RWPE2 (cell line): ENCODE measurements around the gene WNT11.

Source experiments
- ATAC-seq: fragments of 200-7000 bp; cut with Tn5 transposase; 3 replicates; pipeline ENCODE4 v1.9.1; 2021; ENCODE audit warnings: low read depth
- DNase-seq: peaks from one replicate; pipeline ENCODE4 v3.0.0-alpha.2; 2020; ENCODE audit warnings: low spot score
- H3K27ac ChIP-seq: fragments of 450-650 bp; 2 replicates; pipeline ENCODE4 v1.5.1; 2017; ENCODE audit warnings: mild to moderate bottlenecking; ENCODE audit not compliant: poor library complexity, severe bottlenecking
- H3K27me3 ChIP-seq: fragments of 250-450 bp; sonication (Bioruptor Pico); 2 replicates; pipeline ENCODE4 v1.5.1; 2021; ENCODE audit warnings: mild to moderate bottlenecking, moderate library complexity; ENCODE audit not compliant: insufficient read depth, poor library complexity, severe bottlenecking
- H3K36me3 ChIP-seq: fragments of 250-450 bp; sonication (Bioruptor Pico); 2 replicates; pipeline ENCODE4 v1.5.1; 2020; ENCODE audit warnings: low read depth, mild to moderate bottlenecking, moderate library complexity
- H3K4me1 ChIP-seq: fragments of 250-450 bp; sonication (Bioruptor Pico); 2 replicates; pipeline ENCODE4 v1.5.1; 2021; ENCODE audit warnings: mild to moderate bottlenecking, moderate library complexity; ENCODE audit not compliant: insufficient read depth, poor library complexity, severe bottlenecking
- H3K4me3 ChIP-seq: fragments of 250-450 bp; sonication (Bioruptor Pico); 2 replicates; pipeline ENCODE4 v1.5.1; 2021; ENCODE audit warnings: mild to moderate bottlenecking, moderate library complexity; ENCODE audit not compliant: severe bottlenecking
- H3K9me3 ChIP-seq: fragments of 250-450 bp; sonication (Bioruptor Pico); 2 replicates; pipeline ENCODE4 v1.5.1; 2021; ENCODE audit warnings: mild to moderate bottlenecking, moderate library complexity; ENCODE audit not compliant: severe bottlenecking
- TF ChIP-seq, protein P1 (sequence below): fragments of 450-650 bp; IDR thresholded peaks from one replicate; pipeline ENCODE4 v1.5.1; 2017; ENCODE audit warnings: mild to moderate bottlenecking, moderate library complexity; ENCODE audit not compliant: poor library complexity, severe bottlenecking

The WNT11 gene

DNA sequence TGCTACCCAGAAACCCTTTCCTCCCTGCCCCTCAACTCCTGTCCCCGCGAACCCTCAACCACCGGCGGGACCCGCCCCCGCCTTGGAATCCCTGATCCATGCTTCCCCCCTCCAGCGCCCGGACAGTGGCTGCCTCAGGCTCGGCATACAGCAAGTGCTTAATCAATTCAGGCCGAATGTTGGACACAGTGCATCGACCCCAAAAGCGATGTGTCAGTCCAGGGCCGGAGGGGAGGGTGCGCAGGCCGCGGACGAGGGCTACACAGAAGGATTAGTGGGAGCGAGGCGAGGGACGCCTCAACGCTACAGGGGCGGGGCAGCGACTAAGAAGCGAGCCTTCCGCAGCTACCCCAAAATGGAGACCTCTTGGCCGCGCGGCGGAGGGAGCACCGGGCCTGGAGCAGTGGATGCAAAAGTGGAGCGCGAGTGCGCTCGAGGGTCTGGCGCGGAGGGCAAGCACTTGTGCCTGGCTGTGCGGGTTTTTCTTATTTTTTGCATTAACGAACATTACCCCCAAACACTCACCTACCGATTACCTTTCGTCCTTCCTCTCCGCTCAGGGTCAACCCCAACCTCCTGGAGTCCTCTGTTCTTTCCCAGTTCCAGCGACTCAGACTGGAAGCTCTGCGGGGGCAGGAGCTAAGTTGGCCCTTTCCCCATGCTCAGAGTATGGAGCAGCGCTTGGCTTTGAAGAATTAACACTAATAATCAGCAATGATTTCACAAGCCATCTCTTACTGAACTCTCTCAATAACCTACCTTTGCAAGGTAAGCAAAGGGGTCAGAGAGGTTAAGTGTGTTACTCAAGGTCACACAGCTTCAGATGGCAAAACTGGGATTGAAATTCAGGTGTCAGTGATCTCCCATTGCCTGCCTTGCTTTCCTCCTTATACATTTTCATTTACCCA, 30.0 kb upstream of the WNT11 start:
- Histone ChIP-seq H3K4me3 (peak overlapping the region; percentile 96), H3K27ac (peak overlapping the region; percentile 24), H3K36me3 (no peaks in the 10 kb centered on the region), H3K4me1 (no peaks in the 10 kb centered on the region), H3K27me3 (no peaks in the 10 kb centered on the region), H3K9me3 (no peaks in the 10 kb centered on the region)
- TF ChIP-seq, protein P1, sequence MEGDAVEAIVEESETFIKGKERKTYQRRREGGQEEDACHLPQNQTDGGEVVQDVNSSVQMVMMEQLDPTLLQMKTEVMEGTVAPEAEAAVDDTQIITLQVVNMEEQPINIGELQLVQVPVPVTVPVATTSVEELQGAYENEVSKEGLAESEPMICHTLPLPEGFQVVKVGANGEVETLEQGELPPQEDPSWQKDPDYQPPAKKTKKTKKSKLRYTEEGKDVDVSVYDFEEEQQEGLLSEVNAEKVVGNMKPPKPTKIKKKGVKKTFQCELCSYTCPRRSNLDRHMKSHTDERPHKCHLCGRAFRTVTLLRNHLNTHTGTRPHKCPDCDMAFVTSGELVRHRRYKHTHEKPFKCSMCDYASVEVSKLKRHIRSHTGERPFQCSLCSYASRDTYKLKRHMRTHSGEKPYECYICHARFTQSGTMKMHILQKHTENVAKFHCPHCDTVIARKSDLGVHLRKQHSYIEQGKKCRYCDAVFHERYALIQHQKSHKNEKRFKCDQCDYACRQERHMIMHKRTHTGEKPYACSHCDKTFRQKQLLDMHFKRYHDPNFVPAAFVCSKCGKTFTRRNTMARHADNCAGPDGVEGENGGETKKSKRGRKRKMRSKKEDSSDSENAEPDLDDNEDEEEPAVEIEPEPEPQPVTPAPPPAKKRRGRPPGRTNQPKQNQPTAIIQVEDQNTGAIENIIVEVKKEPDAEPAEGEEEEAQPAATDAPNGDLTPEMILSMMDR = no peak
- DNase-seq = no peak
- peak; percentile 61 for ATAC-seq

DNA sequence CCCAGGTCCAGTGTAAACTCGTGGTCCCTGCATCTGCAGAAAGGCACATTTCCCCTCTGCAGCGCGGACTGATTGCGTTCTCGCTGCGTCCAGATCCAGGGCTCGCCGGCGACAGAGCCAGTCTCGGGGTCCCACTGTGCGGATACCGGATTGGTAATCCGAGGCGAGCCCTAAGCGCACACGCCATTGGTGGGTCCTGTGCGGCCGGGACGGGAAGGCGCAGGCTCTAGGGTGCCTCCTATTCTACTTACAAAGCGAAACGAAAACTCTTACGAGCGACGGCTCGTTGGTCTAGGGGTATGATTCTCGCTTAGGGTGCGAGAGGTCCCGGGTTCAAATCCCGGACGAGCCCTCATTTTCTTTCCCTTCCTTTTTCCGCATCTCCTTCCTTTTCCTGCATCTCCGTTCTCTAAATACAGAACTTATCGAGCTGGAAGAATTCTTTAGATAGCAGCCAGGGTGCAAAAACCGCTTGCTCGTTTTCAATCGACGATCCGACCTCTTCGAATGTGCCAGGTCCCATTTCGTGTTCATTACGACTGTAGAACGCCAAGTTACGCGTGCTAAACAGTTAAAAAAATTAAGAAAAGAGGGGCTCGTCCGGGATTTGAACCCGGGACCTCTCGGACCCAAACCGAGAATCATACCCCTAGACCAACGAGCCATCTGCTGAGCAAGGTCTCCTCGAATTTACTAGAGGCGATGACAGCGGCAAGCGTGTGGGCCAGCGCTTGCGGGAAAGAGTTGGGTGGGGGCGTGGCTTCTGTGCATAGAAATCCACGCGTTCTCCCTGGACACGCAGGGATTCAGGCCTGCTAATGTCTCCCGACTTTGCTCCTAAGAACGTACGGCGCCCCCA, 29.2 kb upstream of the WNT11 start:
- ATAC-seq = peak; percentile 84

DNA sequence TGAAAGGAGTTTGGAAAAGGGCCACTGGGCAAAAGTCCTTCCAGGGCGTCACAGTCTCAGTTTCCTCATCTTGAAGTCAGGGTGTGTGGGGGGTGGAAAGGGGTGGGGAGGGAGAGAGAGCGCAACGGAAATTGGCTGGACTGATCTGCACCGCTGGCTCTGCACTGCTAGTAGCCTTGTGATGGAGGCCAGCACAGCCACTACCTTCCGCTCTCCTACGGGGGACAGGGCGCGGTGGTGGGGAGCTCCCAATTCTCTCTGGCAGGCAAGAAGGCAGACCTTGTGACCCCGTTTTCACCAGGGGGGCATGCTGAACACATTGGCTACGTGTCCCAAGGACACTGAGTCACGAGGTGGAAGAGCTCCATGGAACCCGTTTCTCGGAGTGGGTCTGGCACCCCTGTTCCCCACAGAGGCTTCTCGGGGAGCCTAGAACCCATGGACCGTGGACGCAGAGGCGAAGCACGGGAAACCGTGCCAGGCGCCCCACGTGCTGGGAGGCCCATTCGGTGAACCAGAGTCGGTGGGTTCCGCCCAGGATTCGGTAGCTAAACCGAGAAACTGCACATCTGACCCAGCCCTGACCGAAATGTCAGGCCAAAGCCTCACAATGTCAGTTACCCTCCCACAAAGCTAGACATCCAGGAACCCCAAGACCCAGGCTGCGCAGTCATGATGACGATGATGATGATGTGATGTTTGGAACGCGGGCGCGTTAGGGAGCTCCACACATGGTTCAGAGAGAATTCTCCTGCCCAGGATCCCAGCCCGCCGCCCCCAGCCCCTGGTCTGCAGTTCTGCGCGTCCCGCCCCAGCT, 28.3 kb upstream of the WNT11 start:
- TF ChIP-seq, protein P1 = no peak
- DNase-seq (no peak), ATAC-seq (peak; percentile 15; the same call in 2 of the 3 replicates)
- Histone ChIP-seq H3K9me3 (no peaks in the 10 kb centered on the region), H3K4me1 (no peaks in the 10 kb centered on the region), H3K27ac (peak overlapping the region; percentile 24), H3K27me3 (no peaks in the 10 kb centered on the region), H3K36me3 (no peaks in the 10 kb centered on the region), H3K4me3 (peak overlapping the region; percentile 96)

More for the DNA sequence above, 29.2 kb upstream of the WNT11 start:
- H3K4me1 ChIP-seq = no peaks in the 10 kb centered on the region
- TF ChIP-seq, protein P1 = no peak
- no peak for DNase-seq
- H3K27me3 ChIP-seq = no peaks in the 10 kb centered on the region
- H3K9me3 ChIP-seq = no peaks in the 10 kb centered on the region
- H3K36me3 ChIP-seq = no peaks in the 10 kb centered on the region
- H3K27ac ChIP-seq = peak overlapping the region; percentile 24
- H3K4me3 ChIP-seq = peak overlapping the region; percentile 96

DNA sequence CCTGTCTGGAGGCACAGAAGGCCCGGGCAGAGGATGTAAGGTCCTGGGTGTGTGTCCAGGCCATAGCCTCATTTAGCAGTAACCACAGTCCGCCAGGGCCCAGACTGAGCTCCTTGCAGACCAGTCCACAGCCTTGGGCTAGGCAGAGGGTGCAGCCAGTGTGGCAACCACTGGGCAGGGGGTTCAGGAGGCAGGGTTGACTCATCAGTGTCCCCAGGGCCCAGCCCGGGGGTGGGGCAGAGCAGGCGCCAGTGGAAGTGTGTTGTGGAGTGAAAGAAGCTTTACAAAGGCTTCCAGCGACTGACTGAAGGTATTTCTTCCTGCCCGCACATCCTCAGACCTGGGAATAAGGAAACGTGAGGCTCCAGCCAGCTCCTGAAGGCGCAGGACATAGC, 27.7 kb upstream of the WNT11 start:
- no peak for DNase-seq
- Histone ChIP-seq H3K36me3 (no peaks in the 10 kb centered on the region), H3K27me3 (no peaks in the 10 kb centered on the region), H3K9me3 (no peaks in the 10 kb centered on the region), H3K4me1 (no peaks in the 10 kb centered on the region), H3K4me3 (no peak overlapping the region), H3K27ac (no peak overlapping the region)
- ATAC-seq = no peak
- TF ChIP-seq, protein P1 = no peak
